Right lobe of liver (tissue), 4 donors: ENCODE data around the gene PPM1H.

Experiments
- CTCF ChIP-seq, 4 donors: fragments of 200-600 bp in 3 of 4; fragments of 450-650 bp in 1 of 4; IDR thresholded peaks; one replicate each; pipeline versions ENCODE4 v1.5.1 to v1.8.0; 2016 to 2022; ENCODE audit warnings: antibody characterized with exemption in 4 of 4, mild to moderate bottlenecking in 2 of 4
- POLR2A ChIP-seq: fragments of 450-650 bp; IDR thresholded peaks from one replicate; pipeline ENCODE4 v1.6.1; 2017; ENCODE audit warnings: antibody characterized with exemption, mild to moderate bottlenecking
- donor health status: DM: no; HTN: no; CAD: no.
- donor health status: DM: no; HTN: no; CAD: no.
- donor health status: DM: no; HTN: yes; CAD: no.

DNA sequence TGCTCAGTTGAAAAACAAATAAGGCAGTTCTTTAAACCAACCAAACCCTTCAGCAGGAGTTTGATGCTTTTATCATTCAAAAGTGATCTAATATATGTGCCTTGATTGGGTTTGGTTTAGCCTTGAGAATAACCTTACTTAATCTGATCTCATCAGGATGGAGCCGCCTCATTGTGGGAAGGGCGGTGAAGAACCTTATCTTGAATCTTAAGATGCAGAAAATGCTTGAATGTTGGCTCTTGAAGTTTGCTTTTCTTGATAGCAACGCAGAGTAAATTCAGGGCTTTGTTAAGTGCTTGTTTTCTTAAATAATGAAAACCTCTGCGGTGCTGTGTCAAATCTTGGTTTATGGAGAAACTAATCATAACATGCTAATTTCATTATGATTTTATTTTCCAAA, 330.1 kb downstream of the PPM1H start:
- TF ChIP-seq CTCF (IDR thresholded peaks at IDR 0.05) = no peak
- no peak for TF ChIP-seq POLR2A
